GM21447 (cell line): ENCODE measurements around the gene RIPK3.
A peak's percentile ranks its signal among the peaks of the same experiment; 100 is the strongest.

Source experiments
- ATAC-seq: cut with Tn5 transposase; IDR thresholded peaks from one replicate; pipeline ENCODE4 v1.9.1; 2021; ENCODE audit not compliant: unreplicated experiment

RIPK3 gene

GRCh38 chr14:24307575-24308341 lies 32.0 kb downstream of the RIPK3 start, which contains the start of gene CIDEB:
Gene CIDEB (minus strand): TSS chr14:24307977. CDS start chr14:24307858, 119 bp downstream.
- ATAC-seq = no peak

DNA sequence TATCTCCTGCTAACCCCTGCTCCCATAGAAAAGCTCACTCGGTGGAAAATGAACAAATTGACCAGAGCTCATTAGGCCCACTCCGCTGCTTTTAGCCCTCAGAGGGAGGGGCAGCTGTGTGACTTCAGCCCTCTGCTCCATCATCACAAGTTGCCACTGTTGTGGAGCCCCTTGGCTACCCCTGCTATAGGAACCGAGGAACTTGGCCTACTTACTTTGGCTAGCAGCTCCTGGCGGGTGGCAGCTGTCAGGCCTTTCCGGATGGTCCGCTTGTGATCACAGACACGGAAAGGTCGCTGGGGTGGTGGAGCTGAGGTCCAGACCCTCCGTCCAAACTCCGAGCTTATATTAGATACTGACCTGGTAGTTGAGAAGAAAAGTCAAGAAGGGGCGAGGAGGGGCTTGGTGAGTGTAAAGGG lies 32.6 kb downstream of the RIPK3 start:
- no peak for ATAC-seq

DNA sequence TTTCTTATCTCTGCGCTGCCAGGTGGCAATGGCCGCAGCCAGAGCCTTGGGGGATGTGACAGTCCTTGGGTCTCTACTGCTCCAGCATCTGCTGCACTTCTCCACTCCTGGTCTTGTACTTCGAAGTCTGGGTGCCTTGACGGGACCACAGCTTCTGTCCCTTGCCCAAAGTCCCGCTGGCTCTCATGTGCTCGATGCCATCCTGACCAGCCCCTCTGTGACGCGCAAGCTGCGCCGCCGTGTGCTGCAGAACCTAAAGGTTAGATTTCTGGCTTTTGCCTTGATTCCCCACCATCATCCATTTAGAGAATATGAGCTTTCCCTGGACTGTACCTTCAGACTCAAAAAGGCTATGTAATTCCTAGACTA lies 35.8 kb downstream of the RIPK3 start:
- ATAC-seq = no peak

GRCh38 chr14:24300326-24300980 lies 39.3 kb downstream of the RIPK3 start:
- ATAC-seq = no peak

GRCh38 chr14:24299255-24300191 lies 40.3 kb downstream of the RIPK3 start, which contains the start of the genes DHRS1 and NOP9:
Gene DHRS1 (minus strand): TSS chr14:24299780. CDS start chr14:24299106, 674 bp downstream.
Gene NOP9 (plus strand): TSS chr14:24299850. CDS start chr14:24299955, 105 bp downstream.
- ATAC-seq = peak; percentile 55

DNA sequence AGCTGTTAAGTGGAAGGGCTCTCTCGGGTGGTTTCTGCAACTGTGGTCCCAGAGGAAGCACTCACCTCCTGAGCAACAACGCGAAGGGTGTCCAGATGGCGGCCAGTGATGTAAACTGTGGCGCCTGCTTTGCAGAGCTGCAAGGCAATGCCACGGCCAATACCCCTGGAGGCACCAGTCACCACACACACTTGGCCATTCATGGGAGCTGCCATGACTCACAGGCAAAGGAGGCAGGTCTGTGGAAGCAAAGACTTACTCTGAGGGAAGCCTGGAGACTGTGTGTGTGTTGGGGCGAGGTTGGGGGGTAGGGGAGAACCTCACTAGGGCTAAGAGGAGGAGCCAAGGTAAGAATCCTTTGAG lies 40.9 kb downstream of the RIPK3 start:
- no peak for ATAC-seq

GRCh38 chr14:24297190-24297964 lies 42.4 kb downstream of the RIPK3 start:
- peak; percentile 21 for ATAC-seq

DNA sequence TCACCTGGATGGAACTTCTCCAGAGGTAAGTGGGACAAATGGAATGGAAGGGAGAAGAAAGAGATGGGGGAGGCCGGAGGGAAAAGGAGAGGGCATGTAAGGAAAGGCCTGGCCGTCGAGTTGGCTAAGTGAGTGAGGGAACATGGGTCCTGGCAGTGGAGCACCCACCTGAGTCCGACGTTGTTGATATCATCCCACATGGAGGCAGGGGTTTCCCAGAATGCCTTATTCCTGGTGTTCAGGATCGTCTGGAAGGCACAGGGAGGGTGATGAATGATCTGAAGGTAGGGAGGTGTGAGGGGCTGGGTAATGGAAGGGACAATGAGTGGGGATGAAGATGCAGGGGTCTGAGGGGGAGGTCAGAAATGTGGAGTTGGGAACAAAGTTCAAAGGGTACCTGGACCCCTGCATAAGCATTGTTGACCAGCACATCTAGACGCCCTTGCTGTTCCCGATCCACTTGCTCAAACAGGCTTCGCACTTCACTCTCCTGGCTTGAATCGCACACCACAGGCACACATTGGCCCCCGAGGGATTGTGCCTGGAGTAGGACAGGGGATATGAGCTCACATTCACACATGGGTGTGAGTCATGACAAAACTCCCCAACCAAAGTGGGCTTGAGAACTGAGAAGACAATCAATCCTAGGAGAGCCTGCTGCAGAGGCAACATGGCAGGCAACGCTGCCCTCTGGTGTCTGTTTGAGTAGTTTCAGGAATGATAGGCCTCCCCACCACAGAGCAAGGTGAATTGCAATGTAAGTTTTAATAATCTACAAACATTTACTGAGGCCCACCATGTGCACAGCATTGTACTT lies 43.2 kb downstream of the RIPK3 start:
- peak; percentile 41 for ATAC-seq

DNA sequence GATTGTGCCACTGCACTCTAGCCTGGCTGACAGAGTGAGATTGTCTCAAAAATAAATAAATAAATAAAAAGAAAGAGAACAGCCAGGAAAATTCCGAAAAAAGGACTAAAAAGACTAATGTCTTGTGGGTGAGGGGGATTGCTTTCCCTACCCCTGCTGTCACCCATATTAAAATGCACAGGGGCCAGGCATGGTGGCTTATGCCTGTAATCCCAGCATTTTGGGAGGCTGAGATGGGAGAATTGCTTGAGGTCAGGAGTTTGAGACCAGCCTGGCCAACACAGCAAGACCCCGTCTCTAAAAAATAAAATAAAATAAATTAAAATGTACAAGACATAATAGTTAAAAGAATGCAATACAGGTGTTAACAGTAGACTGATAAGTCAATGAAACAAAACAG lies 46.3 kb downstream of the RIPK3 start:
- no peak for ATAC-seq

GRCh38 chr14:24292118-24292807 lies 47.5 kb downstream of the RIPK3 start:
- no peak for ATAC-seq

DNA sequence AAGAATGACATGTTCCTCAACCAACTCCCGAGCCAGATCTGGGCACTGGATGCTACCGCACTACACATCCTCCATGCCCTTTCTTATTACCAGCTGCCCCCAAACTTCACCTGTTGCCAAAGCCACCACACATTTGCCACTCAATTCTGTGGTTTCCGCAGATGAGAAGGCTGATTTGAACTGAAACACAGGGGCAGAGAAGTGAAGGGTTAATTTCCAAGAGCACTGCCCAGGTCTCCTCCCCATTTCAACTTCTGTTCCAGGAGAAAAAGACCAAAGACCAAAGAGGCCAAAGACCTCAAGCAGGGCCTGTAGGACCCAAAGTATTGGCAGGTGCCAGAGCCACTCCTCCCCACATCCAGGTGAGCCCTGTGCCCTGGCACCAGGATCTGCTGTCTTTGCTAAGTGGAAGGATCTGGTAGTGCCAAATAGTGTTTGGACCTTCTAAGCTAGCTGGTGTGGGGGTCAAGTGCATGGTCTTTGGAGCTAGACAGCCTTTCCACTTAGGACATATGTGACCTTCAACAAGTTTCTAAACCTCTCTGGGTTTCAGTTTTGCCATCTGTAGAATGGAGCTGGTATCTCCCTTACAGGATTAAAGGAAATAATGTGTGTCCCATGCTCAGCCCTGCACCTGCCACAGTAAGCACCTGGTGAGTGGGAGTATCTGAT lies 48.2 kb downstream of the RIPK3 start:
- ATAC-seq = no peak

- no peak for ATAC-seq
These were observed 49.0 kb downstream of the RIPK3 start for GRCh38 chr14:24290746-24291145.

DNA sequence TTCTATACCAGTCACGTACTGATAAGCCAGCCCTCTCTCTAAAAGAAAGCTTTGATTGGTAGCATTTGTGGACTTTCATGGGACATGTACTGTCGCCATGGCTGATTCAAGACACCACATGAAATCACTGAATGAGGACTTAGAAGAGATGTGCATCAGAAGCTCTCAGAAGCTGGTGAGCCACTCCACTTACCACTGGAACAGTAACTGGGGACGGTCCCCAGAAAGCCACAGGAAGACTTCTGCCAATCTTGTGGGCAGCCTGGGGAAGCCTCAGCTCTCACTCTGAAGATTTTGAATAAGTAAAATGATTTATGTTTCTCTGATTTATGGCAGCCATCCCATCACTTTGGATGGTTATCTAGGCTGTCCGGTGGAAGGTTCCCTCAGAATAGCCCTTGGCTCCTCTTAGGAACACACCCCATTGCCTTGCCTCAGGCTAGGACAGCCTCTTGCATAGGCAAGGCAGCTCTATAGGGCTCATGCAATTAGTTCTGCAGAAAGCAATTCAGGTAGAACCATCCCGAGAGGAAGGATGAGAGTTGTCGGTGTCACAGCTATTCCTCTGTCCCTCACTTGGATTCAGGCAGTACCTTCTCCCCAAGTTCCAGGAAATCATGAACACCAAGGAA lies 50.0 kb downstream of the RIPK3 start:
- peak; percentile 69 for ATAC-seq

DNA sequence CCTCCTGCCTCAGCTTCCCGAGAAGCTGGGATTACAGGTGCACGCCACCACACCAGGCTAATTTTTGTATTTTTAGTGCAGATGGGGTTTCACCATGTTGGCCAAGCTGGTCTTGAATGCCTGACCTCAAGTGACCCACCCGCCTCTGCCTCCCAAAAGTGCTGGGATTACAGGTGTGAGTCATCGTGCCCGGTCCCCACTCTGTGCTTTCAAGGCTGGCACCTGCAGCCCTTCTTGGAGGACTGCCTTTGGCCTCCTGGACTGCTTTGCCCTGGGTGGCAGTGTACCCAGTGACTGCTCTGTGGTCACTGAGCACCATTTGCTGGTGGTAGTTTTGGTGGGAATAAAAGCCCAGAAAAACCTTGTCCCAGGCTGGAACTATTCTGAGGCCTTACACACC lies 52.8 kb downstream of the RIPK3 start:
- no peak for ATAC-seq
